Heart left ventricle (tissue), 13 donors: ENCODE results near the gene ZNF544.

Experiments
- POLR2A ChIP-seq, 2 donors: fragments of 450-650 bp; IDR thresholded peaks; one replicate each; pipeline ENCODE4 v1.6.1; 2017; ENCODE audit warnings: antibody characterized with exemption in 2 of 2, mild to moderate bottlenecking in 2 of 2, moderate library complexity in 2 of 2
- TF ChIP-seq, protein P1 (sequence below), 12 donors: fragments of 200-600 bp; sonication (generic) in 4 of 12; IDR thresholded peaks; one replicate each; pipeline versions ENCODE4 v1.5.0 to v1.8.0; 2018 to 2022; ENCODE audit warnings: antibody characterized with exemption in 12 of 12, mild to moderate bottlenecking in 5 of 12
- donor health status: ischemic (EF 13 %, LVEDD 7.1; RV severe dilation, severe dysfunction).
- donor health status: DM: no; HTN: yes; CAD: no.
- donor health status: DM: no; HTN: no; CAD: no.
- donor health status: ischemic (EF 25% LVEDD 6.9; RV normal size, moderate dysfunction).
- donor health status: ischemic (EF 25% LVEDD 5.7; RV mildly dilated, moderate dysfunction).
- donor health status: ischemic (EF 35%, LVEDD 5.7; RV mildly dilated, moderate dysfunction).
- donor health status: nonischemic (EF 11% LVEDD 7.7; RV severe dilation, severe dysfunction).
- donor health status: DM: yes; HTN: yes; CAD: no.
- donor health status: PGD.
- donor health status: ischemic (EF 29% LVEDD 5.4; RV normal size, mild dysfunction).
- donor health status: nonischemic (EF 23%, LVEDD 6.1; RV moderate dilation, normal function).

DNA sequence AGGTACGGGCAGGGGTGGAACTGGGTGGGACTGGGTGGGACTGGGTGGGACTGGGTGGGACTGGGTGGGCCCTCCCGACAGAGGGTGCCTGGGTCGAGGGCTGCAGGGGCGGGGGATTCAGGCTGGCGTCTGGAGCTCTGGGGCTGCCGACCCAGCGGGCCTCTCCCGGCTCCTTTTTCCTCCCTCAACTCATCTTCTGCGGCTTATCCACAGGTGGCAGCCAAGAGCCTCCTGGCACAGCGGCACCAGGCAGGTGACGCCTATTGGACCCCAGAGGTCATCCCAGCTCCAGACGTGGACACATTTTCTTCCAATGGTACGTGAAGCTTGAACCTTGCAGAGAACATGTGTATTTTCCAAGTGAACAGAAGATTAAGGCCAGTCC lies 533 bp downstream of the ZNF544 start:
- TF ChIP-seq, protein P1, sequence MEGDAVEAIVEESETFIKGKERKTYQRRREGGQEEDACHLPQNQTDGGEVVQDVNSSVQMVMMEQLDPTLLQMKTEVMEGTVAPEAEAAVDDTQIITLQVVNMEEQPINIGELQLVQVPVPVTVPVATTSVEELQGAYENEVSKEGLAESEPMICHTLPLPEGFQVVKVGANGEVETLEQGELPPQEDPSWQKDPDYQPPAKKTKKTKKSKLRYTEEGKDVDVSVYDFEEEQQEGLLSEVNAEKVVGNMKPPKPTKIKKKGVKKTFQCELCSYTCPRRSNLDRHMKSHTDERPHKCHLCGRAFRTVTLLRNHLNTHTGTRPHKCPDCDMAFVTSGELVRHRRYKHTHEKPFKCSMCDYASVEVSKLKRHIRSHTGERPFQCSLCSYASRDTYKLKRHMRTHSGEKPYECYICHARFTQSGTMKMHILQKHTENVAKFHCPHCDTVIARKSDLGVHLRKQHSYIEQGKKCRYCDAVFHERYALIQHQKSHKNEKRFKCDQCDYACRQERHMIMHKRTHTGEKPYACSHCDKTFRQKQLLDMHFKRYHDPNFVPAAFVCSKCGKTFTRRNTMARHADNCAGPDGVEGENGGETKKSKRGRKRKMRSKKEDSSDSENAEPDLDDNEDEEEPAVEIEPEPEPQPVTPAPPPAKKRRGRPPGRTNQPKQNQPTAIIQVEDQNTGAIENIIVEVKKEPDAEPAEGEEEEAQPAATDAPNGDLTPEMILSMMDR (IDR thresholded peaks at IDR 0.05) = peak in 2 of 12 donors; percentile 24 to 39
- TF ChIP-seq POLR2A (IDR thresholded peaks at IDR 0.05) = no peak
